Gastrocnemius medialis (tissue), 4 donors: Measurements from ENCODE around the gene SLC31A2. TPM values are rescaled to one million over a fixed set of nuclear protein-coding genes. Genes with fewer than 3 reads are reported as not detected.

Experiments
- ATAC-seq, 2 donors: fragments of 150-250 bp; one replicate each; pipeline ENCODE4 v1.9.1; 2016
- DNase-seq, 2 donors: peaks; one replicate each; pipeline ENCODE4 v3.0.0-alpha.2; 2019
- H3K27ac ChIP-seq, 4 donors: fragments of 200-600 bp; sonication (generic); 1 replicate in 1 of 4; 2 replicates in 3 of 4; pipeline ENCODE4 v1.5.1; 2016 to 2018; ENCODE audit warnings: mild to moderate bottlenecking in 2 of 4, moderate library complexity in 1 of 4
- H3K27me3 ChIP-seq, 3 donors: fragments of 200-600 bp; sonication (generic) in 2 of 3; 1 replicate in 1 of 3; 2 replicates in 2 of 3; pipeline versions ENCODE4 v1.5.1 to v1.6.0; 2016 to 2019; ENCODE audit warnings: mild to moderate bottlenecking in 1 of 3, moderate library complexity in 1 of 3
- H3K36me3 ChIP-seq, 2 donors: fragments of 200-600 bp; sonication (generic) in 1 of 2; one replicate each; pipeline ENCODE4 v1.5.1; 2017 to 2018
- H3K4me1 ChIP-seq, 2 donors: fragments of 200-600 bp; sonication (generic) in 1 of 2; one replicate each; pipeline ENCODE4 v1.5.1; 2016 to 2017; ENCODE audit warnings: mild to moderate bottlenecking in 2 of 2
- H3K4me3 ChIP-seq, 4 donors: fragments of 200-600 bp; sonication (generic) in 3 of 4; 1 replicate in 1 of 4; 2 replicates in 3 of 4; pipeline ENCODE4 v1.5.1; 2016 to 2019; ENCODE audit warnings: mild to moderate bottlenecking in 2 of 4
- H3K9me3 ChIP-seq, 3 donors: fragments of 200-600 bp; sonication (generic) in 2 of 3; 1 replicate in 1 of 3; 2 replicates in 2 of 3; pipeline ENCODE4 v1.5.1; 2016 to 2019
- CTCF ChIP-seq, 5 experiments: fragments of 450-650 bp in 3 of 5; fragments of 200-600 bp in 2 of 5; sonication (generic) in 2 of 5; IDR thresholded peaks in 4 of 5; conservative IDR thresholded peaks in 1 of 5; 1 replicate in 4 of 5; 2 replicates in 1 of 5; pipeline ENCODE4 v1.5.1; 2016 to 2019; ENCODE audit warnings: antibody characterized with exemption in 5 of 5, mild to moderate bottlenecking in 3 of 5, moderate library complexity in 3 of 5
- POLR2A ChIP-seq, 2 donors: fragments of 450-650 bp; IDR thresholded peaks; one replicate each; pipeline ENCODE4 v1.6.1; 2017; ENCODE audit warnings: antibody characterized with exemption in 2 of 2, mild to moderate bottlenecking in 2 of 2, moderate library complexity in 2 of 2
- in situ Hi-C, 4 donors: fragments of 200-750 bp; cut with MboI; loops; one replicate each; pipeline versions ENCODE4 v1.15.0 to v1.8.0; 2017; ENCODE audit warnings: low sequenced_read_pairs in 4 of 4
- intact Hi-C: fragments of 100-400 bp; cut with DNase I; formaldehyde crosslinking; loops from one replicate; pipeline ENCODE4 v1.15.1; 2023; ENCODE audit warnings: low total_unique reads
- total RNA-seq, 4 donors: library from RNA; depleted of rRNA; stranded (reverse); fragments of >200 nt; gene quantifications; one replicate each; pipeline versions ENCODE4 v1.1.0 to v1.2.3, GENCODE V29; 2016

SLC31A2 gene
- total RNA-seq, 4 donors from 2014 or later = 17.5 to 29.6 (median 23.9) TPM

GRCh38 chr9:113151696-113152630 is 1.2 kb downstream of the SLC31A2 start:
- DNase-seq (no peak), ATAC-seq (no peak)
- Histone ChIP-seq H3K4me3 (peak overlapping the region; percentile 95 to 99 (median 96)), H3K4me1 (peaks cover 18 to 47% of the 10 kb centered on the region in 2 donors), H3K27ac (peak overlapping the region; percentile 84 to 94 (median 92)), H3K36me3 (peaks cover 0 to 6% of the 10 kb centered on the region in 2 donors), H3K9me3 (no peaks in the 10 kb centered on the region), H3K27me3 (no peaks in the 10 kb centered on the region)
- intact Hi-C loops (loop anchor here (2.0 to 10.0 kb wide), 4 partner anchors 40 to 123 kb away; partner anchors contain the start of genes CDC26, FKBP15, PRPF4 and SLC31A1), in situ Hi-C loops (no loop called here)
- TF ChIP-seq CTCF (IDR thresholded peaks at IDR 0.05 in 4 of 5, conservative IDR thresholded peaks at IDR 0.05 in 1 of 5) = no peak
- no peak for TF ChIP-seq POLR2A (IDR thresholded peaks at IDR 0.05)

- Histone ChIP-seq H3K4me1 (peaks cover 18 to 47% of the 10 kb centered on the region in 2 donors), H3K4me3 (peak overlapping the region in 2 of 4 donors; percentile 96 to 97), H3K27ac (peak overlapping the region; percentile 84 to 94 (median 92)), H3K27me3 (no peaks in the 10 kb centered on the region), H3K9me3 (no peaks in the 10 kb centered on the region), H3K36me3 (peaks cover 0 to 9% of the 10 kb centered on the region in 2 donors)
- in situ Hi-C loops = no loop called here
- no peak for DNase-seq
- intact Hi-C loops = loop anchor here (5.0 to 10.0 kb wide), 2 partner anchors 40 to 98 kb away; partner anchors contain the start of gene ZFP37
- no peak for TF ChIP-seq CTCF (IDR thresholded peaks at IDR 0.05 in 4 of 5, conservative IDR thresholded peaks at IDR 0.05 in 1 of 5)
- TF ChIP-seq POLR2A (IDR thresholded peaks at IDR 0.05) = no peak
- ATAC-seq = no peak
Observed at GRCh38 chr9:113152699-113153098, 1.9 kb downstream of the SLC31A2 start.

- TF ChIP-seq POLR2A (IDR thresholded peaks at IDR 0.05) = no peak
- TF ChIP-seq CTCF (IDR thresholded peaks at IDR 0.05 in 4 of 5, conservative IDR thresholded peaks at IDR 0.05 in 1 of 5) = no peak
- in situ Hi-C loops (no loop called here), intact Hi-C loops (loop anchor here (5.0 to 10.0 kb wide), 2 partner anchors 41 to 99 kb away; partner anchors contain the start of gene ZFP37)
- Histone ChIP-seq H3K9me3 (no peaks in the 10 kb centered on the region), H3K27me3 (no peaks in the 10 kb centered on the region), H3K4me3 (no peak overlapping the region), H3K36me3 (peaks cover 0 to 9% of the 10 kb centered on the region in 2 donors), H3K27ac (peak overlapping the region; percentile 64 to 94 (median 68)), H3K4me1 (peaks cover 18 to 47% of the 10 kb centered on the region in 2 donors)
- DNase-seq (no peak), ATAC-seq (no peak)
Observed at GRCh38 chr9:113153599-113153998, 2.8 kb downstream of the SLC31A2 start.

GRCh38 chr9:113154471-113154870 is 3.7 kb downstream of the SLC31A2 start:
- intact Hi-C loops (loop anchor here (5.0 to 10.0 kb wide), 2 partner anchors 42 to 100 kb away; partner anchors contain the start of gene ZFP37), in situ Hi-C loops (no loop called here)
- Histone ChIP-seq H3K36me3 (peaks cover 0 to 14% of the 10 kb centered on the region in 2 donors), H3K4me3 (peak overlapping the region in 1 of 4 donors; percentile 5), H3K27me3 (no peaks in the 10 kb centered on the region), H3K9me3 (no peaks in the 10 kb centered on the region), H3K4me1 (peaks cover 18 to 47% of the 10 kb centered on the region in 2 donors), H3K27ac (peak overlapping the region; percentile 64 to 94 (median 68))
- TF ChIP-seq POLR2A (IDR thresholded peaks at IDR 0.05) = peak in 1 of 2 donors; percentile 16
- no peak for TF ChIP-seq CTCF (IDR thresholded peaks at IDR 0.05 in 4 of 5, conservative IDR thresholded peaks at IDR 0.05 in 1 of 5)
- ATAC-seq (peak; percentile 72 to 75), DNase-seq (peak; percentile 66 to 80)
